ENCODE data around the gene RGS9BP. TPM values are rescaled to one million over a fixed set of nuclear protein-coding genes. Genes with fewer than 3 reads are reported as not detected.
A peak's percentile ranks its signal among the peaks of the same experiment; 100 is the strongest.
"Not testable (repeated sequence)": the region's sequence is repeated elsewhere in the genome, so short reads cannot be mapped to it uniquely, and the experiment has no call there.

The RGS9BP gene
- total RNA-seq, 2 donors from 2014 or later = 0.20 TPM; not detected in 1

DNA sequence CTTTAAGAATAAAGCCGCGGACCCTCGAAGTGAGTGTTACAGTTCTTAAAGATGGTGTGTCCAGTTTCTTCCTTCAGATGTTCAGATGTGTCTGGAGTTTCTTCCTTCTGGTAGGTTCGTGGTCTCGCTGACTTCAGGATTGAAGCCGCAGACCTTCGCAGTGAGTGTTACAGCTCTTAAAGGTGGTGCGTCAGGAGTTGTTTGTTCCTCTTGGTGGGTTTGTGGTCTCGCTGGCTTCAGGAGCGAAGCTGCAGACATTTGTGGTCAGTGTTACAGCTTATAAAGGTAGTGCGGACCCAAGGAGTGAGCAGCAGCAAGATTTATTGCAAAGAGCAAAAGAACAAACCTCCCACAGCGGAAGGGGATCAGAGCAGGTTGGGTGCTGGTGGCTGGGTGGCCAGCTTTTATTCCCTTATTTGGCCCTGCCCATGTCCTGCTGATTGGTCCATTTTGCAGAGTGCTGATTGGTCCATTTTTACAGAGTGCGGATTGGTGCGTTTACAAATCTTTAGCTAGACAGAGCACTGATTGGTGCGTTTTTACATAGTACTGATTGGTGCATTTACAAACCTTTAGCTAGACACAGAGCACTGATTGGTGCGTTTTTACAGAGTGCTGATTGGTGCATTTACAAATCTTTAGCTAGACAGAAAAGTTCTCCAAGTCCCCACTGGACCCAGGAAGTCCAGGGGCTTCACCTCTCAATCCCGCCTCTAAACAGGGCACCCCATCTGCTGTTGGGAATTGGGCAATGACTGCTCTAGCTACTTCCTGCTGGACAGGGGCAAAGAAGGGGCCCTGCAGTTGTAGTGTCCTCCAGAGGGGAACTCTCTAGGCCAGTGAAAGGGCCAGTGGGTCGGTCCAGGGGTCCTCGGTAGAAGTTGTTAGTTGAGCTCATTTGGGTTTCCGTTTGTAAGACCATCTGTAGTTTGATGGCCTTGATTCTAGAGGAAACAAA, 17.8 kb downstream of the RGS9BP start:
- peak; percentile 10 to 20 for ATAC-seq
- H3K4me1 Mint-ChIP-seq (ENCODE audit: low read depth in 2 of 2) = peaks cover 66 to 70% of the 10 kb centered on the region in 2 donors

DNA sequence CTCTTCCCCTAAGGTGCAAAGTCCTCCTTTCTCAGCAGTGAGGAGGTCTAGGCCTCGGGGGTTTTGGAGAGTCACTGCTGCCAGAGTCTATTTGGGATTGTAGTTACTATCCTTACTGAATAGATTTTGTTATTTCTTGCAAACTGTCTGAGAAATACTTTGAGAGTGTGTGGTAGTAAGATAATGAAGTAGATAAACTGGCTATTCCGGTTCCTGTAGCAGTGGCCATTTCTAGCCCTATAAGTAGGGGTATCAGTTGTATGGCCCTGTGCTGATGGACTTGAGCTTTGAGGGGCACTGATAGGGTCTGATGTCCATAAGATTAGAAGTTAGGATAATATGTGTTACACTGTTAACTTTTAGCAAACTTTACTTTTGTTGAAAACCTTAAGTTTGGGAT, 18.7 kb downstream of the RGS9BP start:
- not testable (repeated sequence) for ATAC-seq
- H3K4me1 Mint-ChIP-seq (ENCODE audit: low read depth in 2 of 2) = peaks cover 70 to 72% of the 10 kb centered on the region in 2 donors

More for the DNA sequence above, 17.8 kb downstream of the RGS9BP start:
- peak overlapping the region; percentile 83 to 96 for H3K27ac Mint-ChIP-seq
- peak overlapping the region; percentile 89 for H3K4me3 Mint-ChIP-seq
- not testable (repeated sequence) for H3K27me3 Mint-ChIP-seq, H3K9me3 Mint-ChIP-seq
- peaks cover 28% of the 10 kb centered on the region for H3K36me3 Mint-ChIP-seq
- DNase-seq (ENCODE audit: low spot score) = peak; percentile 69

DNA sequence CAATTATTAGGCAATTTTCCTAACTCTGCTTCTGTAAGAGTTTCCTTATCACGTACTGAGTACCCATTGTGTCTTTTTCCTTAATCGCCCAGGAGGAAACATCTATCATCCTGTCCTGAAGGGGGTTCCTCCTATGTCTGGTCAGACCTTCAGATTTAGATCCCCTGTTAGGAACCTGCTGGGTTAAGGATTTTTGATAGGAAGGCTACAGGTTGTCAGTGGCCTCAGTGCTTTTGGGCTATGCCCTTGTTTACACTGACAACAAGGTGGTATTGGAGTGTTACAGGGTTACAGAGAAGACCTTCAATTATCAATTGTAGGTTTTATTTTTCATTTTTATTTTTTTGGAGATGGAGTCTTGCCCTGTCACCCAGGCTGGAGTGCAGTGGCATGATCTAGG, 19.2 kb downstream of the RGS9BP start:
- peaks cover 34% of the 10 kb centered on the region for H3K36me3 Mint-ChIP-seq

More for the DNA sequence above, 18.7 kb downstream of the RGS9BP start:
- Mint-ChIP-seq H3K36me3 (peaks cover 34% of the 10 kb centered on the region), H3K4me3 (peak overlapping the region; percentile 89), H3K27ac (peak overlapping the region; percentile 83 to 96)
- H3K27me3 Mint-ChIP-seq; DNase-seq (ENCODE audit: low spot score); H3K9me3 Mint-ChIP-seq: not testable (repeated sequence)

DNA sequence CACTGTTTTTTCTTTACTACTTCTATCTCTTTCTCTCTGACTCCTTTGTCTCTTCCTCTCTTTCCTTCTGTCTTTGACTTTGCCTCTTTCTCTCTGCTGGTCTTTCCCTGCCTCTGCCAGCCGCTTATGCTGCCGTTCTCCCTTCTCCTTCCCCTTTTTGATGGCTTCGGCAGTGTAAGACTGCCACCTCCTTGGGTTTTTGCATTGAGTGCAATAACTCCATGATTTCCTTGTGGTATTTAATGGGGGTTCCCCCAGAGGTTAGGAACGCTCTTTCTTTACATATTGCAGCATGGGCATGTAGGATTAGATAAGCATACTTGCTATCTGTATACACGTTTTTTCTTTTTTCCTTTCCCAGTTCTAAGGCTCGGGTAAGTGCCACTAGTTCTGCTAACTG, 19.9 kb downstream of the RGS9BP start:
- Mint-ChIP-seq H3K4me1 (ENCODE audit: low read depth in 2 of 2) (peaks cover 62 to 72% of the 10 kb centered on the region in 2 donors), H3K4me3 (peak overlapping the region; percentile 63), H3K27ac (peak overlapping the region; percentile 30 to 96), H3K36me3 (peaks cover 34% of the 10 kb centered on the region)
- not testable (repeated sequence) for DNase-seq (ENCODE audit: low spot score); H3K27me3 Mint-ChIP-seq; ATAC-seq; H3K9me3 Mint-ChIP-seq

More for the DNA sequence above, 19.2 kb downstream of the RGS9BP start:
- H3K4me1 Mint-ChIP-seq (ENCODE audit: low read depth in 2 of 2) = peaks cover 66 to 72% of the 10 kb centered on the region in 2 donors
- not testable (repeated sequence) for H3K27me3 Mint-ChIP-seq; DNase-seq (ENCODE audit: low spot score); ATAC-seq; H3K9me3 Mint-ChIP-seq
- H3K4me3 Mint-ChIP-seq = peak overlapping the region; percentile 89
- peak overlapping the region; percentile 83 to 96 for H3K27ac Mint-ChIP-seq

DNA sequence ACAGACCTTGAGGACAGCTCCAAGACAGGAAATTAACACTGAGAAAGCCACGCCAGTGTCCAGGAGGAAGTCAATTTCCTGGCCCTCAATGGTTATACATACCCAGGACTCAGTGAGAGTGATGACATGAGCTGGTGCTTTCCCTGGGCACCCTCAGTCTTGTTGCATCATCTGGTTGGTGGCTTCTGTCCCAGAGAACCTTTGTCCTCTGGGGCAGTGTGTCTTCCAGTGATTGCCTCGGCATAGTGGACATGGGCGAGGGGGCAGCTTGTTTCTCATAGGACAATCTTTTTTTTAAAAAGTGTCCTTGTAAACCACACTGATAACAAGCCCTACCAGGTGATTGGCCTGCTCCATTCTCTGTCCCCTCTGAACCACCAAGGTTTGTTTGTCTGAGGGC, 21.1 kb downstream of the RGS9BP start:
- ATAC-seq; H3K27me3 Mint-ChIP-seq; DNase-seq (ENCODE audit: low spot score); H3K9me3 Mint-ChIP-seq: not testable (repeated sequence)
- peak overlapping the region in 1 of 2 donors; percentile 96 for H3K27ac Mint-ChIP-seq
- peaks cover 28% of the 10 kb centered on the region for H3K36me3 Mint-ChIP-seq
- peak overlapping the region; percentile 63 for H3K4me3 Mint-ChIP-seq
- peaks cover 53 to 61% of the 10 kb centered on the region in 2 donors for H3K4me1 Mint-ChIP-seq (ENCODE audit: low read depth in 2 of 2)

DNA sequence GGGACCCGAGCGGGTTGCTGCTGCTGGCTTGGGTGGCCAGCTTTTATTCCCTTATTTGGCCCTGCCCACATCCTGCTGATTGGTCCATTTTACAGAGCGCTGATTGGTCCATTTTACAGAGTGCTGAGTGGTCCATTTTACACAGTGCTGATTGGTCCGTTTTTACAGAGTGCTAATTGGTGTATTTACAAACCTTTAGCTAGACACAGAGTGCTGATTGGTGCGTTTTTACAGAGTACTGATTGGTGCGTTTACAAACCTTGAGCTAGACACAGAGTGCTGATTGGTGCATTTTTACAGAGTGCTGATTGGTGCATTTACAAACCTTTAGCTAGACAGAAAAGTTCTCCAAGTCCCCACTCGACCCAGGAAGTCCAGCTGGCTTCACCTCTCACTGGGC, 24.5 kb downstream of the RGS9BP start:
- not testable (repeated sequence) for H3K27ac Mint-ChIP-seq; ATAC-seq; H3K9me3 Mint-ChIP-seq; H3K27me3 Mint-ChIP-seq; H3K4me3 Mint-ChIP-seq; DNase-seq (ENCODE audit: low spot score)
- Mint-ChIP-seq H3K4me1 (ENCODE audit: low read depth in 2 of 2) (peaks cover 32 to 40% of the 10 kb centered on the region in 2 donors), H3K36me3 (peaks cover 36% of the 10 kb centered on the region)

DNA sequence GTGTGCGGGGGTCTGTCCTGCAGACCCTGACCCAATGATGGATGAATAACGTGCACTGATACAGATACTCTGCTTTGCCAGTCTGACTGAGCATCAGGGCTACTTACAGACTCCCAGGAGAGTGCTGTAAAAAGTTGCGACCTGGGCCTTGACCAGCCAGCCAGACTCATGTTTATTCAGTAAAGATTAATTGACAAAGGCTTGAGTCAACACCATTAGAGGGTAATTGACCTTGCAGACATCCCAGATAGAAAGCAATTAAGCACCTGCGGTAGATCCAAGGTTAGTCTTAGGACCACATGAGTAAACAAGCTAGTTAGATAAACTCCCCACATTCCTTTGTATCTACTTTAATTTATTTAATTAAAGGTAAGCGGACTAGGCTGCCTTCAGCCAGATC, 26.4 kb downstream of the RGS9BP start:
- H3K9me3 Mint-ChIP-seq = no peaks in the 10 kb centered on the region

DNA sequence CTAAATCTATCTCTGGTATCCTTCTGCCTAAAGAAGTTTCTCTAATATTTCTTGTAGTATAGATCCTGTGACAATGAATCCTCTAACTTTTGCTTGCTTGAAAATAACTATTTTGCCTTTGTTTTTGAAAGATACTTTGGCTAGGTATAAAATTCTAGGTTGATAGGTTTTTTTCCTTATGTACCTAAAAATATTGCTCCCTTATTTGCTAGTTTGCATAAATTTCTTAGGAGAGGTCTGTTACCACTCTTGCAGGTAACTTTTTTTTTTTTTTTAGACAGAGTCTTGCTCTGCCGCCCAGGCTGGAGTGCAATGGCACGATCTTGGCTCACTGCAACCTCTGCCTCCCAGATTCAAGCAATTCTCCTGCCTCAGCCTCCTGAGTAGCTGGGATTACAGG, 28.4 kb downstream of the RGS9BP start:
- ATAC-seq; H3K27ac Mint-ChIP-seq; H3K9me3 Mint-ChIP-seq; H3K4me3 Mint-ChIP-seq; H3K27me3 Mint-ChIP-seq; DNase-seq (ENCODE audit: low spot score): not testable (repeated sequence)
- H3K4me1 Mint-ChIP-seq (ENCODE audit: low read depth in 2 of 2) = peaks cover 13 to 15% of the 10 kb centered on the region in 2 donors
- H3K36me3 Mint-ChIP-seq = peaks cover 19% of the 10 kb centered on the region

More for the DNA sequence above, 26.4 kb downstream of the RGS9BP start:
- Mint-ChIP-seq H3K4me1 (ENCODE audit: low read depth in 2 of 2) (peaks cover 21 to 24% of the 10 kb centered on the region in 2 donors), H3K36me3 (peaks cover 30% of the 10 kb centered on the region), H3K27me3 (no peaks in the 10 kb centered on the region), H3K27ac (no peak overlapping the region), H3K4me3 (no peak overlapping the region)
- DNase-seq (ENCODE audit: low spot score) = no peak
- ATAC-seq = no peak

DNA sequence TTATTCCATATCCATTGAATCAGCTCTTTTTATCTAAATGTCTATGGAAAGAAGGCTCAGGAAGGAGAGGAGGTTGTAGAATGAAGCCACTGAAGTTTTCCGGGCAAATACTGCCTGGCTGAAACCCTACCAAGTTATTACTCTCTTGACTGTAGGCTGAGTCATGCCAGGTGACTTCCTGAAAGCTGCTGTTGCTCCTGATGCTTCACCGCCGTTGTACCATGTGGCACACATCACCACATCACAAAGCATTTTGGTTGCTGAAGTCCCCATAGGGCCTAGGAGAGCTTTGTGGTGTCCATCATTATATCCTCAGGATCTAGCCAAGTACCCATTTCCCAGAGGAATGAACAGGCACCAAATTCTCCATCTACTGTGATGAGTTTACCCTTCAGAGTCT, 32.8 kb downstream of the RGS9BP start:
- ATAC-seq (no peak), DNase-seq (ENCODE audit: low spot score) (no peak)
- no peak overlapping the region for H3K4me3 Mint-ChIP-seq
- no peaks in the 10 kb centered on the region for H3K9me3 Mint-ChIP-seq
- H3K27me3 Mint-ChIP-seq = no peaks in the 10 kb centered on the region
- peak overlapping the region; percentile 22 to 74 for H3K27ac Mint-ChIP-seq
- peaks cover 11% of the 10 kb centered on the region for H3K36me3 Mint-ChIP-seq
- H3K4me1 Mint-ChIP-seq (ENCODE audit: low read depth in 2 of 2) = peaks cover 8 to 19% of the 10 kb centered on the region in 2 donors

DNA sequence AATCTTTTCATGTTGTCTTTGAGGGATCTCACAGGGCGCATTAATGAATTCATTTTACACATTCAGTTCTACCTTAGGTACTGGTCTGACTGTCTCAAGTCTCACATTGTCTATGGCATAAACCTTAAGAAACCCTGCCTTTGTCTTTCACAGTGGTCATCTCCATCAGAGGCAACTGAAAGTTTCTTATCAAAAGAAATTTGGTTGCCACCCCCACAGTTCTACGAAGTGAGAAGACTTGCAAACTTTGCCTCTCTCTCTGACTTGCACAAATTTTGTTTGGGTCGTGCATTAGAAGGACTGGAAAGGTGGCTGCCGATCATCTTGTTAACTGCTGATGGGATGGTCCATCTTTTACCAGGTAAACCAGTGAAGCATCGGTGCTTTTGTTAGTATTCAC, 33.4 kb downstream of the RGS9BP start:
- no peaks in the 10 kb centered on the region for H3K9me3 Mint-ChIP-seq
- H3K4me1 Mint-ChIP-seq (ENCODE audit: low read depth in 2 of 2) = peaks cover 8 to 19% of the 10 kb centered on the region in 2 donors
- H3K27me3 Mint-ChIP-seq = no peaks in the 10 kb centered on the region
- H3K27ac Mint-ChIP-seq = peak overlapping the region; percentile 22 to 74
- H3K36me3 Mint-ChIP-seq = peaks cover 8% of the 10 kb centered on the region
- no peak for DNase-seq (ENCODE audit: low spot score)
- H3K4me3 Mint-ChIP-seq = no peak overlapping the region
- no peak for ATAC-seq

DNA sequence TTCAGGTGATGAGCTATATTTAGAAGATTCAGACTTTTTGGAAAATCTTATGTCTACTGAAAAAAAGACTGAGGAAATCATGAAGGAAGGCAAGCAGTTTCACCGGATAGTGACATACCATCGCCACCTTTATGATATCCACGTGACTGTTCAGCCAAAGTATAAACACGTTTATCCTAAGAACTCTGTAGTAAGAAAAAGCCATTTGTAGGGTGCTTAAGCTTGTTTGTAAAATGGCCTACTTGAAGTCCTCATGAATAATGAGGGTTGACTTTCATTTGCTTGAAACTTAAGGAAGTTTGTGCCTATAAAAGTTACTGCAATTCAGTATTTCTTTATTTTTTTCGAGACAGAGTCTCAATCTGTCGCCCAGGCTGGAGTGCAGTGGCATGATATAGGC, 36.1 kb downstream of the RGS9BP start:
- H3K36me3 Mint-ChIP-seq = no peaks in the 10 kb centered on the region
- no peak overlapping the region for H3K4me3 Mint-ChIP-seq
- no peak overlapping the region for H3K27ac Mint-ChIP-seq
- H3K9me3 Mint-ChIP-seq = no peaks in the 10 kb centered on the region
- H3K27me3 Mint-ChIP-seq = no peaks in the 10 kb centered on the region
- no peak for DNase-seq (ENCODE audit: low spot score)
- peaks cover 8 to 15% of the 10 kb centered on the region in 2 donors for H3K4me1 Mint-ChIP-seq (ENCODE audit: low read depth in 2 of 2)
- ATAC-seq = no peak

DNA sequence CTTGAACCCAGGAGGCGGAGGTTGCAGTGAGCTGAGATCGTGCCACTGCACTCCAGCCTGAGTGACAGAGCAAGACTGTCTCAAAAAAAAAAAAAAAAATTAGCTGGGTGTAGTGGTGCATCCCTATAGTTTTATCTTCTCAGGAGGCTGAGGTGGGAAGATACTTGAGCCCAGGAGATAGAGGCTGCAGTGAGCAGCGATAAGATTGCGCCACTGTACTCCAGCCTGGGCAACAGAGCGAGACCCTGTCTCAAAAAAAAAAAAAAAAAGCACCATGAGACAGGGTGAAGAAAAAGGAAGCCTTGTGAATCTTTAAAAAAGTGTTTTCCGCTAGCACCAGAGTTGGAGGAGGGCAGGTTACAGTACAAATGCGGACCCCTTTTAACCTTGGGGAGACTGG, 40.6 kb downstream of the RGS9BP start:
- not testable (repeated sequence) for H3K4me1 Mint-ChIP-seq (ENCODE audit: low read depth in 2 of 2); H3K36me3 Mint-ChIP-seq; H3K4me3 Mint-ChIP-seq; H3K27ac Mint-ChIP-seq; H3K9me3 Mint-ChIP-seq; DNase-seq (ENCODE audit: low spot score); H3K27me3 Mint-ChIP-seq; ATAC-seq

DNA sequence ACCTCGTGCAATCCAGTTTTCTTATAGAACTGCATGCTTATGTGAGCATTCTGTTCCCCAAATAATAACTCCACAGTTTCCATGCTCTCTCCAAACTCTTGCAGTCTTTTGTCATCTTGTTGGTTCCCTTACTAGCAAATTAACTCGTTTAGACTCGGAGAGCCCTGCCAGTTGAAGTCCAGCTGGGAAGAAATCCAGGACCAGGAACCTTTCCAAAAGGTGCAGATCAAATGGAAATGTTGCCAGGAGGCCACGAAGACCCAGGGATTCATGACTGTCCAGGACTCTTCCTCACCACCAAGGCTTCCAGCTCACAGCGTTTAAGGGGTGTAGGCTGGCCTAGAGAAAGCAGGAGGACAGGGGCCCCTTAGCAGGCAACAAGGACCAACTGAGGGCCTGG, 41.8 kb downstream of the RGS9BP start:
- DNase-seq (ENCODE audit: low spot score) = no peak
- Mint-ChIP-seq H3K4me1 (ENCODE audit: low read depth in 2 of 2) (no peaks in the 10 kb centered on the region), H3K27me3 (no peaks in the 10 kb centered on the region), H3K4me3 (no peak overlapping the region), H3K27ac (no peak overlapping the region), H3K36me3 (no peaks in the 10 kb centered on the region), H3K9me3 (no peaks in the 10 kb centered on the region)
- no peak for ATAC-seq

DNA sequence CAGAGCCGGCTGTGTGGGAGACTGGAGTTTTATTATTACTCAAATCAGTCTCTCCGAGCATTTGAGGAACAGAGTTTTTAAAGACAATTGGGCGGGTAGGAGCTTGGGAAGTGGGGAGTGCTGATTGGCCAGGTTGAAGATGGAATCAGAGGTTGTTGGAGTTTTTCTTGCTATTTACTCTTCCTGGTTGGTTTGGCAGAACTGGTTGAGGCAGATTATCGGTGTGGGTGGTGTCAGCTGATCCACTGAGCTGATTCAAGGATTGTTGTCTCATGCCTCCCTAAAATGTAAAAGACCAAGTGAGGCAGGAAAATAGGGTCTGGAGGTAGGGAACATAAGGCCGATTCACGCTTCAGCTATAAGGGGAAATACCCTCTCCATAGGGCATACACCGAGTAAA, 42.6 kb downstream of the RGS9BP start:
- no peaks in the 10 kb centered on the region for H3K36me3 Mint-ChIP-seq
- no peak overlapping the region for H3K27ac Mint-ChIP-seq
- no peak for ATAC-seq

More for the DNA sequence above, 42.6 kb downstream of the RGS9BP start:
- H3K4me1 Mint-ChIP-seq (ENCODE audit: low read depth in 2 of 2) = no peaks in the 10 kb centered on the region
- no peak overlapping the region for H3K4me3 Mint-ChIP-seq
- H3K9me3 Mint-ChIP-seq = no peaks in the 10 kb centered on the region
- H3K27me3 Mint-ChIP-seq = no peaks in the 10 kb centered on the region
- DNase-seq (ENCODE audit: low spot score) = no peak

All from natural killer cell treated with Interleukin-12 subunit alpha and Interleukin-12 subunit beta and Interleukin-15 and Interleukin-18, amount 100 ng/mL, for 72 hours (primary cell).